Measurements from ENCODE around the gene MSRB3. TPM values are rescaled to one million over a fixed set of nuclear protein-coding genes. Genes with fewer than 3 reads are reported as not detected.

Gene MSRB3
- total RNA-seq, 1 donor from 2014 or later: 8.3 TPM

GRCh38 chr12:65292241-65292640 is 13.8 kb downstream of the MSRB3 start:
- H3K4me1 Mint-ChIP-seq: no peaks in the 10 kb centered on the region
- no peak for DNase-seq (ENCODE audit: low read depth, low spot score)
- H3K4me3 Mint-ChIP-seq: no peak overlapping the region
- H3K9me3 Mint-ChIP-seq: peaks cover 5% of the 10 kb centered on the region
- no peak overlapping the region for H3K27ac Mint-ChIP-seq (ENCODE audit: unreplicated experiment)
- TF ChIP-seq CTCF (conservative IDR thresholded peaks at IDR 0.05): no peak
- no peaks in the 10 kb centered on the region for H3K27me3 Mint-ChIP-seq (ENCODE audit: low read depth)
- H3K36me3 Mint-ChIP-seq (ENCODE audit: low read depth): no peaks in the 10 kb centered on the region

- DNase-seq (ENCODE audit: low read depth, low spot score): no peak
- Mint-ChIP-seq H3K27me3 (ENCODE audit: low read depth) (no peaks in the 10 kb centered on the region), H3K4me3 (no peak overlapping the region), H3K27ac (ENCODE audit: unreplicated experiment) (no peak overlapping the region), H3K4me1 (no peaks in the 10 kb centered on the region), H3K36me3 (ENCODE audit: low read depth) (no peaks in the 10 kb centered on the region), H3K9me3 (peaks cover 5% of the 10 kb centered on the region)
- TF ChIP-seq CTCF (conservative IDR thresholded peaks at IDR 0.05): no peak
Measured at GRCh38 chr12:65293735-65294134, 15.3 kb downstream of the MSRB3 start.

- no peak for DNase-seq (ENCODE audit: low read depth, low spot score)
- Mint-ChIP-seq H3K36me3 (ENCODE audit: low read depth) (no peaks in the 10 kb centered on the region), H3K4me3 (no peak overlapping the region), H3K4me1 (no peaks in the 10 kb centered on the region), H3K9me3 (peaks cover 5% of the 10 kb centered on the region), H3K27ac (ENCODE audit: unreplicated experiment) (no peak overlapping the region), H3K27me3 (ENCODE audit: low read depth) (no peaks in the 10 kb centered on the region)
- no peak for TF ChIP-seq CTCF (conservative IDR thresholded peaks at IDR 0.05)
Measured at GRCh38 chr12:65294641-65295262, 16.3 kb downstream of the MSRB3 start.

GRCh38 chr12:65296508-65297265 is 18.2 kb downstream of the MSRB3 start:
- H3K9me3 Mint-ChIP-seq: peaks cover 5% of the 10 kb centered on the region
- no peak for TF ChIP-seq CTCF (conservative IDR thresholded peaks at IDR 0.05)

GRCh38 chr12:65300097-65300496 is 21.6 kb downstream of the MSRB3 start:
- Mint-ChIP-seq H3K27me3 (ENCODE audit: low read depth) (no peaks in the 10 kb centered on the region), H3K27ac (ENCODE audit: unreplicated experiment) (no peak overlapping the region), H3K36me3 (ENCODE audit: low read depth) (no peaks in the 10 kb centered on the region), H3K9me3 (peaks cover 5% of the 10 kb centered on the region), H3K4me3 (no peak overlapping the region), H3K4me1 (peaks cover 3% of the 10 kb centered on the region)
- no peak for TF ChIP-seq CTCF (conservative IDR thresholded peaks at IDR 0.05)
- DNase-seq (ENCODE audit: low read depth, low spot score): no peak

More at GRCh38 chr12:65296508-65297265, 18.2 kb downstream of the MSRB3 start:
- Mint-ChIP-seq H3K4me1 (no peaks in the 10 kb centered on the region), H3K27me3 (ENCODE audit: low read depth) (no peaks in the 10 kb centered on the region), H3K36me3 (ENCODE audit: low read depth) (no peaks in the 10 kb centered on the region), H3K27ac (ENCODE audit: unreplicated experiment) (no peak overlapping the region), H3K4me3 (no peak overlapping the region)
- DNase-seq (ENCODE audit: low read depth, low spot score): no peak

All from neural crest cell (in vitro differentiated cells).